Midbrain (tissue), 1 donor: Measurements from ENCODE around the gene SULT1C3.

Experiments used
- DNase-seq: peaks from one replicate; lab custom pipeline; 2025; lab: John Stamatoyannopoulos, UW

Gene SULT1C3

DNA sequence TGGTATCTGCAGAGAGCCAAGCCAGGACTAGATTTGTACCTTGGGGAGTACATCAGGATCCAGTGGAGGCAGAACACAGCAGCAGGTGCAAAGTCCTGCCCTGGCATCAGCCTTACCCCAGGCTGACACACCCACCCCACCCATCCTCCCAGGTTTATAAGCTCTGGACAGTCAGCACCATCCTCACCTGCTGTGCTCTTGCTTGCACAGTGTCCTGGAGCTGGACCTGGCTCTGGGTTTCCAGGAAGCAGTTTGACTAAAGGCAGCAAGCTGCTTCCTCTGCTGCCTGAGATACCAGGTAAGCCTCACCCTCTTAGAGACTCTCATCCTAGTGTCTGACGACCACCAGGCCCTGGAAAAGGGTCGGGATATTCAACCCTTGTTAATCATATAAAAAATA, at the start of gene SULT1C3:
Gene SULT1C3 (plus strand): TSS at position 183 of the 400 bp plus-strand sequence. CDS start 7,227 bp downstream, outside the sequence.
- DNase-seq, result no peak

DNA sequence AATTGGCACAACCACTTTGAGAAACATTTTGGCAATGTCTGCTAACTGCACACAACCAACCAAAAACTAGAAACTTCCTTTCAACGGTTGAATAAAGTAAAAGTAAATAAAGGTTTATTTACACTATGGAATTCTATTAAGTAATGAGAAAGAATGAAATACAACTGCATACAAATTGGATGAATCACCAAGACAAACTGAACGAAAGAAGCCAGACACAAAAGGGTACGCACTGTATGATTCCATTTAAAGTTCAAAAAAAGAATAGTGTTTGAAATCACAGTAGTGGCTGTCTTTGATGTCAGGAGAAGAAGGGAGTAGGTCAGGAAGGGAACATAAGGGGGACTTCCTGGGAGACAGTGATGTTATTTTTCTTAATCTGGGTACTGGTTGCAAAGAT, 46.5 kb upstream of the SULT1C3 start:
- DNase-seq, result no peak

DNA sequence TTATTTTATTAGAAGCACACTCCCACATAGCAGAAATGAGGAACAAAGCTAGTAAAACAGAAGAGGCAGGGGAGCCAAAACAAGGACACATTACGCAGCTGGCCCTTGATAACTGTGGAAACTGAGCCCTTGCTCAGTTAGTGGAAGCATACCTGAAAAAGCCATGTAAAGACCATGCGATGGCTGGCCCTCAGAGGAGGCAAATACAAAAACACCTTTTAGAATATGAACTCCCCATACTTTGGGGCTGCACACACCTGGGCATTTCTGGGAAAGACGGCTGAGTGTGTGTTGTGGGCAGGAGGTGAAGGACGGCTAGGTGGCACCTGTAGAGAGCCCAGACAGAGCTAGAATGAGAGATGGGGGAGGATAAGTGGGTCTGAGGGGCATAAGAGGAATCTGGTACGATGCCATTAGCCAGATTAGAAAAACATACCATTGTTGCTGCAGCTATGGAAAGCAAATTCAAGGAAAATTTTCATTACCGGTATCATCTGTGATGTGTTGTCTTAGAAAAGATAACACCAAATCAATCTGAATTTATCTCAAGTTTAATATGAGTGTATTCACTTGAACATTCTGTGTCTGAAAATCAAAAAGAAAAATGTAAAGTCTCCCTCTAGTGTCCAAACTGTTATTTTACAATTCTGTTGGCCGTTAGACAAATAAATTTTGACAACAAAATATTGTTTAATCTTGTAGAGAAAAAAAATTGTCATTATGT, 45.2 kb upstream of the SULT1C3 start:
- peak; percentile 13 for DNase-seq

DNA sequence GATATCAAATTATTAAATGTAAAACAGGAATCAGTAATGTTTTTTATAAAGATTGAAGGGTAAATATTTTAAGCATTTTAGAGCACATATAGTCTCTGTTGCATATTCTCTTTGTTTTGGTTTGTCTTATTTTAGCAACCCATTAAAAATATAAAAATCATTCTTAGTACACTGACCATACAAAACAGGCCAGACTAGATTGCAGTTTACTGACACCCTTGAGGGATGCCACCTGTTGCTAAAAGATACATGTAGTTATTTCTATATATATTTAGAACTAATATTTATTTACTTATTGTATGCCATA, 44.7 kb upstream of the SULT1C3 start:
- no peak for DNase-seq

DNA sequence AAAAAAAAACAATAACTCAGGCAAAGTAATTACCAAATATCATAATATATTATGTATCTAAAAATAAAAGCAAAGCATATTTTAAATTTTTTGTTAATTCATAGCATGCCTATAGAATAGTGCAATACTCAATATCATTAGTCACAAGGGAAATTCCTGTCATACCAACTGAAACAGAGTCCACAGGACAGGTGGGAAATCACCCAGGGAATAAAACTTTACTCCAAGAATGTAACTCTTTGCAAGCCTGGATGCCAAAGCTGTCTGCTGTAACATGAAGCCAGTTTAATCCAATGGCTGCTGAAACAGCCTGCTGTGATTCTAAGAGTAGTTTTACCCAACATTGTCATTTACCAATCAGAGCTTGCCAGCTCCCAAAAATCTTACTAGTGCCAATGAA, 40.0 kb upstream of the SULT1C3 start:
- DNase-seq, result no peak

DNA sequence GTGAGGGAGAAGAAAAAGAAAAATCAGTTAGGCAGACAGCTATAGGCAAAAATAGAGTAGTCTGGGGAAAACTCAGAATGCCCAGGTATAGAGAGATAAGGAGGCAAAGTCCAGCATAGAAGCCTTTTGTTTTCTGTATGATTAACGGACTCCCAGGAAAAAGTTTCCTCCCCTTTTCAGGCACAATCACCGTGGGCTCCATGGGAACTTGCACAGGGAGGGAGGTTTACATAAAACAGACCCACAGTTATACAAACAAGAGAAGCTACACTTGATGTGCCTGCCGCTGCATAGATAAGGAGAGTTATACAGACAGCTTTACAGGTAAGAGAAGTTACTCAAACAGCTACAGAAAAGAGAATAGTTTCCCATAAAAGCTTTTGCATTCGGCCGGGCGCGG, 39.2 kb upstream of the SULT1C3 start:
- no peak for DNase-seq

DNA sequence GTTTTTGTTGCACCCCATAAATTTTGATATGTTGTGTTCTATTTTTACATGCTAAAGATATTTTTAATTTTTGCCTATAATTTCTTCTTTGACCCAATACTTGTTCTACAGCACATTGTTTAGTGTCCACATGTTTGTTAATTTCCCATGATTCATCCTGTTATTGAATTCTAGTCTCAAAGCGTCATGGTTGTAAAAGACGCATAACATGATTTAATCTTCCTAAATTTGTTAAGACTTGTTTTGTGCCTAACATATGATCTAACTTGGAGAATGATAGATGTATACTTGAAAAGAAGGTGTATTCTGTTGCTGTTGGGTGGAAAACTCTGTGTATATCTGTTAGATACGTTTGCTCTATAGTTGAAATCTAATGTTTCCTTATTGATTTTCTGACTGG, 27.1 kb upstream of the SULT1C3 start:
- no peak for DNase-seq

DNA sequence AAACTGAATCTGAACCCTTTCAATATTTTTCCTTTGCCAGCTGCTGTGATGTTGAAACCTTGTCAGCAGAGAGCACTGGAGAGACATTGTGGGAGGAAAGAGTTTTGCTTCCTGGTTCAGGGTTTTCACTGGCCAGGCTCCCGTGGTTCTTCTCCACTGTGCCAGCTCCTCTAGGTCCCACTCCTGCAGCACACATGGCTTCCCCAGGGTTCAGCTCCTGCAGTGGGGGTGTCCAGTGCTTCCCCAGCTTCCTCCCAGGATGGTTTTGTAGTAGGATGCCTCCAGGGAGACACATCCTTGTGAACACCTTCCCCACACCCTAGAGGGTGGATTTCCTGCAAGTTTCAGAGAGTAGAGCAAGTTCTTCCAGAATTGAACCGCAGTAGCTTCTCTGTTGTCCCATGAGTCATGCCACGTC, 24.0 kb upstream of the SULT1C3 start:
- DNase-seq, result peak; percentile 2

DNA sequence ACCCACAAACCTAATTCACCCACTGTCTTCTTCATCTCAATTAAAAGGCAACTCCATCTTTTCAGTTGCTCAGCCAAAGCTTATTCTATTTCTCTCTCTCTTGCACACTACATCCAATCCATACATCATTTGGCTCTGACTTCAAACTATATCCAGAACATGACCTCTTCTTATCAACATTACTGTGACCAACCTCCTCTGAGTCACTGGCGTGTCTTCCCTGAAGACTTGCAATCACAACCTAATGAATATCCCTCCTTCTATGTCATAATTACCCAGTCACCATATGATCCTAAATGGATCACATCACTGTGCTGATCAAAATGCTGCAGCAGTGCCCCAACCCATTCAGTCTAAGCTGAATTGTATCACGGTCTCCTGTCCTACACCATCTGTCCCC, 22.6 kb upstream of the SULT1C3 start:
- DNase-seq, result no peak

DNA sequence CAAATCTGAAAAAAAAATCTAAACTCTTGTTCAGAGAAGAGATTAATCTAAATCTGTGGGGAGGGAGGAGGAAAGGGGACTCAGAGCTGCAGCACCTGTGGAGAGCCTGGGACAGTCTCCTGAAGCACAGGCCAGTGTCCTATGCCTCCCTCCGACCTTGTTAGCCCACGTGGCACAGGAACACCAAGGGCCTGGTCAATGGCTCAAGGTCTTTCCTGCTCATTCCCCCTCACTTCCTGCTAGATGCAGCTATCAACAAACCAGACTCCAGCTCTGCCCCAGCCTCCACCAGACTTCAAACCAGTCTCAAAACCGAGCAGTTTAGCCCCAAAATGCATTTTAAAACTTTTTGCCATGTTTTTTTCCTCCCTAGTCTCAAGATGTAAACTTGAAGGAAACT, 20.1 kb upstream of the SULT1C3 start:
- DNase-seq, result no peak

DNA sequence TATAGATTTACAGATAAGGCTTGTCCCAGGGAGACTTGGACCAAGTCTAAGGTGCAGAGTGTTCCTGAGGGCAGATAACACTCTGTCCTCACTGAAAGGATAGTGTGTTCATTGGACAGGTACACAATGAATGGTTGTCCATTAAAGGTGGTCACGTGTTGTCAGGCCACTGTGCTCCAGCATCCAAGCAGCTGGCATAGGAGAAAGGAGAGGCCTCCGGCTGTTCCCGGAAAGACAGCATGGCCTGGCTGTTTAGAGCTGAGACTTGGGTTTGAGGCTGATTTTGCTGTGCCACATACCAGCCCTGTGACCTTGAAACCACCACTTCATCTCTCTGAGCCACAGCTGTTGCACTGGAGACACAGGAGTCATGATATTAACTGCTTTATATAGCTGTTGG, 19.6 kb upstream of the SULT1C3 start:
- DNase-seq, result no peak

DNA sequence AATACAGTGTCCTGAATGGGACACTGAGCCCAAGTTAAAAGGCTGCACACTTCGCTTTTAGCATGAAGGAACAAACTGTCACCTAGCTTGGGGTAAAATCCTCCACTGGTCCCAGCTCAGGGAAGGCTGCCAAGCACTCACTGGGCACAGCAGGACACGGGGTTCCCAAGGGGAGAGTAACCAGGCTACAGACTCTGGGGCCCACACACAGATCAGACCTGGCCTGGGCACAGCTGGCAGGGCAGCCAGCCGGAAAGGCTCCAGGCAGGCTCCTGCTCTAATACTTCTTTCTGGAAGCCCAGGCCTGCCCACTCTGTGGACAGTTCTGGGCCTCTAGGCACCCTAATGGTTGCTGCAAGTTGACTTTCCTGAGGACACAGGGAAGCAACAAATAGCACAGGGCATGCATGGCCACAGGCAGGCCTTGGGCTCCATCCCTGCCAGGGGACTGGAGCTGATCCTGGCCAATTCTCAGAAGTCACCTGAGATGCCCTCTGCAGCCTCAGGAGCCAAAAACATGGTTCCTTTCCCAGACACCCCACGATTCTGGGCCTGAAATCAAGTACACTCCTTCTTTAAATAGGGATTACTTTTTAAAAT, 18.7 kb upstream of the SULT1C3 start:
- DNase-seq, result peak; percentile 77

DNA sequence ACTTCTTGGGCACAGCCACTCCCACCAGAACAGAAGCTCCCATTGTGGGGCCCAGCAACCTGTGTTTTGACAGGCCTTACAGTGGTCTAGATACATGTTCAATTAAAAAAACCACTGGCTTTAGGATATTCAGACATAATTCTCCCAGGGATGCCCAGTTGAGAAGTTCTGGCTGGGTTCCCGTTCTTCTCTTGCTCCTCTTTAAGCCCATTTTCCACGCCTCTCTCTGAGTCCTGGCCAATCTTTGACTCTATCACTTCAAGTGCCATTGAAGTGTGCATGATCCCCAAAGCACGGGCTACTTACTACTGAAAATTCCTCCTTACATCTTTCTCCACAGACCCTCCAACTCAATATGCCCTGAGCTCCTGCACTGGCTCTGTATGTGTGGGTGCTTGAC, 17.5 kb upstream of the SULT1C3 start:
- no peak for DNase-seq

DNA sequence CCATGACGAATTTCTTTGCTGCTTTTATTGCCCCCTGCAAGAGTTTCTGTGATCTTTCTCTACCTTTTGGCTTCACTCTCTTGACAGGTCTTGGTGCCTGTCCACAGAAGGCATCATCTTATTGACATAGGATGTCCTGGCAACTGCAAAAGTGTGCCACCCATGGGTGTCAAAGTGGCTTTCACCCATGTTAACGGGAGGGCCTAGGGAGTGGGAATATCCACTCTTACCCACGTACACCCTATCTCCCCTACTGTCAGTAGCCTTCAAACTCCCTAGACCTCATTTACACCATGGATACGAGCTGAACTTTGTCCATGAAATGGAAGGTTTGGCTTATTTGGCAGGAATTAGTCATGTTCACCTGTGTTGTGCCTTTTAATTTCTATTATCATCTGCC, 16.2 kb upstream of the SULT1C3 start:
- no peak for DNase-seq

DNA sequence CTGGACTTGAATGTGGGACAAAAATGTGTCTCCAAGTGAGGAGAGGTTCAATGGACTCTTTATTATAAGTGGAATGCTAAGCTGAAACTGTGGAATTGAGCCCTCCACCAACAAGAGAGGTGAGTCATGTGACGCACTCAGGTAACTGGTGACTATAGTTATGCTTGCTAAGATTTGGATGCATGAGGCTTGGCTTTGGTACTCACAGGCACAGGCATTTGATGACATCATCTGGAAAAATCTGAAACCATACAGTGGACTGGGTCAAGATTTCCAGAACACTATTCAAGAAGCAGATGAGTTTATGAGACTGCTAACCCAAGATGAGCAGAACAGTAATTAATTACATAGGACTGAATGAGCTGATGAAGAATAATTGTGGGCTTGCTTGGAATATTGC, 15.7 kb upstream of the SULT1C3 start:
- DNase-seq, result no peak

DNA sequence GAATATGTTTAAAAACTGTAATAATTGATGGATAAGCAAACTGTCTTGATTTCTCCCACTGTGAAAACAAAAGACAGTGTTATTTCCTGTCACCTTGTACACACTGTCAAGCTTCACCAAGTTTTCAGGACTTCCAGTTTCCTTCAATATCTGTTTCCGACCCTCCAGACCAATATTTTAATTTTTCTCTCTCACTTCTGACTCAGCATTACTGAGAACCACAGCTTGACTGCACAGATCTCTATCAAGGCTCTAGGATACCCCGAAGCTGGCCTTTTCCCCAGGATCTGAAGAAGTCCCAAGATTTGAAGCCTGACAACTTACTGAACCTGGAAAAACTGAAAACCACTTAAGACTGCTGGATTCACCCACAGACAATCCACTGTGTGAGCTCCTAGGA, 13.2 kb upstream of the SULT1C3 start:
- DNase-seq, result no peak

DNA sequence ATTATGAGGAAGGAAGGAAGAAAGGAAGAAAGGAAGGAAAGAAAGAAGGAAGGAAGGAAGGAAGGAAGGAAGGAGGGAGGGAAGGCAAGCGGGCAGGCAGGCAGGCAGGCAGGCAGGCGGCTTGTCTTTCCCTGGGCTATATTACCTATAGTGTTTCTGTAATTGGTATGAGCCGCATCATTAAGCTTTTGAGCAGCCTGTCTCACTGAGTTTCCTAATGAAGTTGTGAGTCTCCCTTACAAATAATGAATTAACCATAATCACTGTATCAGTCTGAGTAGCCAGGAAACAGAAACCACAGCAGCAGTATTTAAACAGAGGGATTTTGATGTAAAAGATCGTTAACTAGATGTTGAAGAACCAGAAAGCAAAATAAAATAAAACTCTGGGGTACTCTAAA, 11.8 kb upstream of the SULT1C3 start:
- DNase-seq, result no peak

DNA sequence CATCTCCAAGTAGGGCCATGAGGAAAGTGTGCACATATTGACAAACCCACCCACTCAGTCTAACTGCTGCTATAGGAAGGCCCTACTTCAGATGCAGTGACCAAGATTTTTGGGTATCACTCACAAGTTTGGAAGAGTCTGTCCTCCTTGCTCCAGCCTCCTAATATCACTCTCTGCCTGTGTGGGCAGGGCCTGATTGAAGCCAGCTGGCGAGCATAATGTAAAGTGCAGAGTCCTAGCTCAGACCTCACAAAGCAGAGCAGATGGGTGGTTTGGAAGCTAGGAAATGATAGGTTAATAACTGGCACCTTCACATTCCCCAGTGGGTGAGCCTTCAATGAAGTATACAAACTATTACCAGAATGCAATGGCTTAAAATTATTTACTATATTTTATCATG, 11.2 kb upstream of the SULT1C3 start:
- no peak for DNase-seq

DNA sequence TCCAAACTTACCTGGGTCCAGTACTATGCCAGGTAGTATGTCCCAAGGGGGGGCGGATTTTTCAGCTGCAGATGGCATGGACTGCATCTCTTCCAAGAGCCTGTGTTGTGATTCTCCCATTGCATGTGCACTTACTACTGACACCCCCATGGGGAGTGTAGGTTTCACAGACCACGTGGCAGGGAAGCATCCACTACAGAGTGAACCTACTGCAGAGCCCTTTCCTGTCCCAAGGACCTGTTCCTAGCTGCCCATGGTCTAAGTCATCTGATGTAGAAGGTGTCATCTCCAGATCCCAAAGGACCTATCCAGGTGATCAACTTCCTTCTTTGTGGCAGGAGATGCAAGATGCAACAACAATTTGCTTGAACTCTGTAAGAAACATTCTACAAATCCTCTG, 9.9 kb upstream of the SULT1C3 start:
- no peak for DNase-seq

DNA sequence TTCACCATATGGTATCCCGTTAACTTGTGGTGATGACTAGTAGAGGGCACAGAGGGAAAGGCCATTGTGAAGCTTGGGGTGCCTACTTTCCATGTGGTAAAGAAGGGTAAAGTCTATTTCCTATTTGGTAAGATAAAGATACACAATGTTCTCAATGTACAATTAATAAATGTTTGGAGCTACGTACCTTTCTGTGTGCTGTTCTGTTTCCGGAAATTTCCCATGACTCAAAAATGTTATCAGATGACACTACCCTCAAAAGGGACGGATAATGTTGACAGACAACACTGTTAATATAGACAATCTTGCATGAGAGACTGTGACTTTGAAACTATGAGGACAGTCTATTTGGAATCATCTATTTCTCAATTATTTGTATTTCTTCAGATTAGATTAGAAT, 4.2 kb upstream of the SULT1C3 start:
- DNase-seq, result no peak

DNA sequence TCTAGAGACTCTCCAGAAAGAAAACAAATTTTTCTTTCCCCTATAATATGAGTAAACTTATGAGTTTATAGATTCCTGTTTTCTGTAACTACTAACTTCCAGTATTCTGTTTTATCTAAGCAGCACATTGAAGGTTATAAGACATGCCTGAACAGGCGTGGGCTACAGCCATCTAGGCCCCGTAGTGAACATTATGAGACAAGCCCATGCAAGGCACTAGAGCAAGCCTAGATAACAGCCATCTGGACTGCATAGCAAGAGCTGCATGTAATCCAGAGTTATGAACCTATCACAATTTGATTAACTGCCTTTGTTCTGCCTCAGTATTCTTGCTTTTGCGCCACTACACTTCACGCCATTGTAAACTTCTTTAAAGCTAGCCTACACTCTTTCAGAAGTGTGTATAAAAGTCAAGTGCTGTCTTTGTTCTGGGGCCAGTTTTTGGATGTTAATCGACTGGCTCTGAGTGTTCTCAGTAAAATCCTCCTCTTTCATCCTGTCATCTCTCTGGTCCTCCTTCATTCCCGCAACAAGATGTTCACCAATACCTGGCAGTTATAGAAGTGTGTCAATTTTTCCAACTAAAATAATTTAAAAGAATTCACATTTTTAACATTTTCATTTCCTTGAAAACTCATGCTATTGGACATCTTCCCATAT, 3.0 kb upstream of the SULT1C3 start:
- DNase-seq, result no peak

DNA sequence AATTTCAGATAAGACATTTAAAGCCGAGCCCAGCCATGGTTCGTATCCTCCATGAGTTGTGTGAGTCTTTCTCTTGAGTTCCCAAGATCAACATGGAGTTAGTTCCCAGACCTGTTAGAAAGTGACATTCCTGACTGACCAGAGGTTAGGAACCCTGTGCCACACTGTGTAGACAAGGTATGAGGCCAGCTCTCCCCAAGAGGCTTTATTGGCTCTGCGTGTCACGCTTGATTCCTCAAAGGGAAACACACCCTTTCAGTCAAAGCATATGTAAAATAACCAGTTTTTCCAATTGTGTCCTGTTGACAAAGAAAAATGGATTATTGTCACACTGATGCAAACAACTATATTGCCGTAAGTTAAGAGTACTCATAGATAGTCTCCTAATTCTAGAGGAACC, 1.2 kb downstream of the SULT1C3 start:
- DNase-seq, result no peak

DNA sequence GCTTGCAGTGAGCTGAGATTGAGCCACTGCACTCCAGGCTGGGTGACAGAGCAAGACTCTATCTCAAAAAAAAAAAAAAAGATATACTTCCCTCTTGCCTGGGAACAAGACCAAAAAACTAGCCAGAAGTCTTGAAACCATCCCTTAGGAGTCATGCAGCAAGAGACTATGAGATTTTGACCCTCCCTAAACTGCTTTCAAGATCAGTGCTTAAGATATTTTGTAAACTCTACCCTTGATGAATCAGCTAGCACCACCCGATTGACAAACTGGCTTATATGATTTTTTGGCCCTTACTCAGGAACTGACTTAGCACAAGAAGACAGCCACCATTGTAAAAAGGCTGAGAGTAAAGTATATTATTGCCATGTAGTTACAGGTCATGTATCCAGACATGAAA, 3.8 kb downstream of the SULT1C3 start:
- DNase-seq, result no peak
